Astrocyte of the cerebellum (primary cell): Measurements from ENCODE around the gene EIF1B.

Experiments used
- DNase-seq: peaks from one replicate; pipeline ENCODE4 v3.0.0-alpha.2; 2011; ENCODE audit warnings: low read depth
- H3K4me3 ChIP-seq: 2 replicates; pipeline ENCODE4 v1.5.1; 2011; ENCODE audit warnings: mild to moderate bottlenecking, low read depth, low read length, moderate library complexity
- CTCF ChIP-seq: IDR thresholded peaks from 2 replicates; pipeline ENCODE4 v1.5.1; 2012; ENCODE audit warnings: low read length, low read depth, moderate library complexity, mild to moderate bottlenecking; ENCODE audit errors: missing control alignments
- in situ Hi-C: cut with HindIII; loops from 2 replicates; pipeline ENCODE4 v1.10.0; 2017; ENCODE audit warnings: low sequenced_read_pairs

EIF1B gene

GRCh38 chr3:40294434-40294833 is 15.1 kb upstream of the EIF1B start:
- no peak overlapping the region for H3K4me3 ChIP-seq
- in situ Hi-C loops, result no loop called here
- no peak for DNase-seq
- TF ChIP-seq CTCF, result no peak

GRCh38 chr3:40298075-40298474 is 11.4 kb upstream of the EIF1B start:
- H3K4me3 ChIP-seq, result no peak overlapping the region
- TF ChIP-seq CTCF, result no peak
- in situ Hi-C loops, result no loop called here
- no peak for DNase-seq

- no peak overlapping the region for H3K4me3 ChIP-seq
- no peak for TF ChIP-seq CTCF
- no peak for DNase-seq
- in situ Hi-C loops, result no loop called here
Observed at GRCh38 chr3:40299130-40299720, 10.3 kb upstream of the EIF1B start.

- no peak overlapping the region for H3K4me3 ChIP-seq
- peak; percentile 35 for DNase-seq
- no peak for TF ChIP-seq CTCF
- in situ Hi-C loops, result no loop called here
Observed at GRCh38 chr3:40299721-40300335, 9.7 kb upstream of the EIF1B start.

GRCh38 chr3:40302784-40303183 is 6.7 kb upstream of the EIF1B start:
- no peak for DNase-seq
- no peak for TF ChIP-seq CTCF
- no peak overlapping the region for H3K4me3 ChIP-seq
- in situ Hi-C loops, result no loop called here

GRCh38 chr3:40304352-40304751 is 5.2 kb upstream of the EIF1B start:
- no peak for DNase-seq
- H3K4me3 ChIP-seq, result no peak overlapping the region
- TF ChIP-seq CTCF, result no peak
- in situ Hi-C loops, result no loop called here
